Stimulated activated CD4-positive, alpha-beta T cell treated with anti-CD3 and anti-CD28 coated beads, Interleukin-12 subunit alpha, Interleukin-12 subunit beta, amount 100 ng/mL, for 24 hours (primary cell): ENCODE results near the gene RPS6KL1.
"Not testable (repeated sequence)": the region's sequence is repeated elsewhere in the genome, so short reads cannot be mapped to it uniquely, and the experiment has no call there.

ENCODE experiments used
- DNase-seq, 2 experiments: peaks; one replicate each; pipeline ENCODE4 v3.0.0-alpha.2; 2020; ENCODE audit warnings: low read depth in 2 of 2

RPS6KL1 gene

DNA sequence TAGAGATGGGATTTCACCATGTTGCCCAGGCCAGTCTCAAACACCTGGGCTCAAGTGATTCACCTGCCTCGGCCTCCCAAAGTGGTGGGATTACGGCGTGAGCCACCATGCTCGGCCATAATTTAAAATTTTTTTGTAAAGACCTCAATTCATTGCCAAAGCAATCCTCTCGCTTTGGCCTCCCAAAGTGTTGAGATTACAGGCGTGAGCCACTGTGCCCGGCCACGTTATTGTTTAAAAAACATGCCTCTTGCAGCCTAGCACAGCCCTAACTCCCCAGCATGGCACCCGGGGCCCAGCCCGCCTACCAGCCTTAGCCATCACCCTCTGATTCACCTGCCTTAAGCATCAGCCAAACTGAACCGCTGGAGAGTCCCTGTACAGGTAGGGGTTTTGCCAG, 13.1 kb upstream of the RPS6KL1 start:
- no peak for DNase-seq

DNA sequence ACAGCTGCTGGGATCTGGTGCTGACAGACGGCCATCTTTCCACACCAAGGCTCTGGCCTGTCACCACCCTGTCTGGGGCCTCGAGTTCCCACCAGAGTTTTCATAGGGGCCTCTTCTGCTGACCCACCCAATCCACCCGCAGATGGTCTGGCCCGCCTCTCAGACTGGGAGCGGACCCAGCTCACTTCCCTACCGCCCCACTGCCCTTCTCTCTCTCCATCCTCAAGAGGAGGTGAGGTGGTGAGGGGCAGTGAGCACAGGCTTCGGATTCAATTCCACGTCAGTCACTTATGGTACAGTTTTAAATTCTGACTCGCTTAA, 12.3 kb upstream of the RPS6KL1 start:
- DNase-seq: no peak

DNA sequence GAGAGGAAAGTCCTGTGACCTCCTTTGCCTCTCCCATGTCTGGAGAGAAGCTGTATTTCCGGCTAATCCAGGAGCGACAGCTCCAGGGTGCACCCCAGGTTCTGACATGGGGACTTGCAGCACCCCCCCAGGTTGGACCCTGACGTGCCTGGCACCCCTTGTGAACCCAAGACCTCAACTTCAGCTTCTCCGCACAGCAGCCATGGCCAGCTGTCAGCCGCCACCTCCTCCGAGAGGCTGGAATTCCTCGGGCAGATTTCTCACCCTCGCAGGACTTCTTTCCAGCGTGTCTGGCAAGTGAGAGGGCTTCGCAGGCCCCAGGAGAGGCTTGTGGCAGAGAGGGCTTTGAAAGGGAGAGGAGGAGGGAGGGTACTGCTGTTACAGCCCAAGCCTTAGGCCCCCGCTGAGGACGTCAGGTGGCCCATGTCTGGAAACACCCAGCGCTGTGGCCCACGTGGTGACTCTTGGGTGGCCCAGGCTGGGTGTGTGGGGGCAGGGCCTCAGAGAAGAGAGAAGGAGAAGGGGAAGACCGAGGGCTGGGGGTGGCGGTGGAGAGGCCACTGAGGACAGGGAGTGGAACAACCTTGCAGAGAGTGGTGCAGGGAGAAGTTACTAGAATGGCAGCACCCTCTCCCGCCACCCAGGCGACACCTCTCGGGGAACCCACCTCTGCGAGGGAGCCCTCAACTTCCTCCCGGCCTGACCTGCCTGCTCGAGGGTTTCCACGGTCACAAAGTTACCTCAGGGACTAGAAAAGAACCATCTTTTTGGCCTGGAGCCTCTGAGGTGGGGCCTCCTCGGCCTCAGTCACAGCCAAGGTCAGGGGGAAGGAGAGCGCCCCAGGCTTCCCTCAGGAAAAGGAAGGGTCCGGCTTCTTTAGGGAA, 11.7 kb upstream of the RPS6KL1 start:
- DNase-seq: no peak

DNA sequence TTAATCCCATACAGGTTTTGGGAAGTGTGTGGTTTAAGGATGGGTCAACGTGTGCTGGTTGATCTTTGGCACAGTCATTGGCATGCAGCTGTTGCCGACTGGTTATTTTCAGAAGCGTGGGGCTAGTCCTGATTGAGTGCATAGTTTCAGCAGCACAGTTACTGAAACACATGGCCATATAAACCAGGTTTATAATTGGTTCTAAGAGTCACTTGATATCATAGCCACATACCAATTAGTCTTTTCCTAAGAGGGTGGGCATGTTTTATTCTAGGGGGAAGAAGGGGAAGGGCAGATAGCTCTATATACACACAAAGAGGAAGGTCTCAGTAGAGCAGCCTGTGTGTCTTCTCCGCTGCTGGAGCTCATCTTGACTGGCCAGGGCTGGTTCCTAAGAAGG, 11.0 kb upstream of the RPS6KL1 start:
- DNase-seq: no peak

DNA sequence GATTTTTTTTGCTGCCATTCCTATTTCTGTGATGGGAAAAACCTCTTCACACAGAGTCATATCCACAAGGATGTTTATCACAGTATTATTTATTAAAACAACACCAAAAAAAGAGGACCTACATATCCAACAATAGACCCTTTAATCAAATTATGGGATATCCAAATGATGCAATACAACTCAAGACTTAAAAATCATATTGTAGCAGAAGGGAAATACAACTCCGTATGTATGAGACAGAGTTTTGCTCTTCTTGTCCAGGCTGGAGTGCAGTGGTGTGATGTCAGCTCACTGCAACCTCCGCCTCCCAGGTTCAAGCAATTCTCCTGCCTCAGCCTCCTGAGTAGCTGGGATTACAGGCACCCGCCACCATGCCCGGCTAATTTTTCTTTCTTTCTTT, 9.9 kb upstream of the RPS6KL1 start:
- DNase-seq: not testable (repeated sequence)

DNA sequence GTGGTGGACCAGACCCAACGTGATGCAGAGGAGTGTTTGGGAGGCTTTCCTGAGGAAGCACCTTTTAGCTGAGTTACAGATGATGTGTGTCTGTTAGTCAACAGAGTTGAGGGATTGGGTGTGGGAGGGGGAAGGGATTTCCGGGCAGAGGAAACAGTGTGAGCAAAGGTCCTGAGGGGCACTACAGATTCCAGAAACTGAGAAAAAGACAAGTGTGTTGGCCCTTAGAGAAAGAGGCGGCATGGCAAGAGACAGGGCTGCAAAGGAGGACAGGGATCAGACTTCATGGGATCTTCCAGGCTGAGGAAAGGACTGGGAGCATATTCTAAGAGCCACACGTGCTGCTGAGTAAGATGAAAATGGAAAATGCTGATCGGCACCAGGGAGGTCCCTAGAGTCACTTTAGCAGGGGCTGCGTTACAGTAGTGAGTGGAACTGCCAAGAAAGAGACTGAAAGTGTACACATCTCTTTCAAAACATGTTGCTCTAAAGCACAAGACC, 9.4 kb upstream of the RPS6KL1 start:
- no peak for DNase-seq

DNA sequence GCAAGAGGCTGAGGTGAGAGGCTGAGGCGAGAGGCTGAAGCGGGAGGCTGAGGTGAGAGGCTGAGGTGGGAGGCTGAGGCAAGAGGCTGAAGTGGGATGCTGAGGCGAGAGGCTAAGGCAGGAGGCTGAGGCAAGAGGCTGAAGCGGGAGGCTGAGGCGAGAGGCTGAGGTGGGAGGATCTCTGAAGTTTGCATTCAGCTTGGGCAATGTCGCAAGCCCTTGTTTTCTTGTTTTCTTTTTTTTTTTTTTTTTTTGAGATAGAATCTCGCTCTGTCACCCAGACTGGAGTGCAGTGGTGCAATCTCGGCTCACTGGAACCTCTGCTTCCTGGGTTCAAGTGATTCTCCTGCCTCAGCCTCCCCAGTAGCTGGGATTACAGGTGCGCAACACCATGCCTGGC, 8.7 kb upstream of the RPS6KL1 start:
- DNase-seq: not testable (repeated sequence)

DNA sequence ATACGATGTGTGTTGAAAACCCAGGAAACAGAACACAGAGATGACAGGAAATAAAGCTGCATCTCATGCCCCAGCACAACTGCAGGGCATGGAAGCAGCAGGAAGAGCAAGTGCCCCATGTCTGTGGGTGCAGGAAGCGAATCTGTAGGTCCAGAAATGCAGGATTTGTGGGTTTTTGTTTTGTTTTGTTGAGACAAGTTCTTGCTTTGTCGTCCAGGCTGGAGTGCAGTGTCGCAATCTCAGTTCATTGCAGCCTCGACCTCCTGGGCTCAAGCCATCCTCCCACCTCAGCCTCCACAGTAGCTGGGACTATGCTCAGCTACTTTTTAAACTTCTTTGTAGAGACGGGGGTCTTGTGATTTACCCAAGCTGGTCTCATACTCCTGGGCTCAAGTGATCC, 6.2 kb upstream of the RPS6KL1 start:
- no peak for DNase-seq

DNA sequence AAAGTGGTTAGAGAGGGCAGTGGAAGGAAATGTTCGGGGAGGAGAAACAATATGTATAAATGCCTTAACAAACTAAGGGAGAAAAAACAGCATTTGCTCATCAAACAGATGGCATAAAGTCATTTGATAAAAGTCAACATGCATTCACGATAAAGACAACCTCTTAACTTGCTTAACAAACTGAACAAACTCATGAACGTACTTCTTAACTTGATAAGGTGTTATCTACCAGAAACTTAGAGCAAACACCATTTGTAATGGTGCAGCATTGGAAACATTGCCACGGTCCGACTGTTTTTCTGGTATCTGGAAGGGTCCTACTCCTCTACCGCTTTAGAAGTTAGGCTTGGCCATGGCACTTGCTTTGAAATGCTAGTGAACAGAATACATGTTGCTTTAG, 4.2 kb upstream of the RPS6KL1 start:
- DNase-seq: no peak

DNA sequence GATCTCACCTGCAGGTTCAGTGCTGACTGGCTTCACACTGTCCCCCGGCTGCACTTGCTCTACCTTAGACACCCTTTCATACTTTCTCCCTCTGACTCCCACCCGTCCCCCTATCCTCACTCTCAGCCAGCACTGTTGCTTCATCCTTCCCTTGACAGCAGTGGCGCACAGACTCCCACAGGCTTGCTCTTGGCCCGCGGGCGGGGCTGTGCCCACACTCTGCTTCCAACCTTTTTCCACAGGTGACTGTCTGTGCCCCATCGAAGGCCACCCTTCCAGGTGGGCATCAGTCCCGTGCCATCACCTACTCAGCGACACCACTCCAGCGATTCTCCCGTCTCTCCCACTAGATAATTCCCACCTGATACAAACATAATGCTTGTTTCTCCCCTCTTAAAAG, 1.0 kb upstream of the RPS6KL1 start:
- no peak for DNase-seq

DNA sequence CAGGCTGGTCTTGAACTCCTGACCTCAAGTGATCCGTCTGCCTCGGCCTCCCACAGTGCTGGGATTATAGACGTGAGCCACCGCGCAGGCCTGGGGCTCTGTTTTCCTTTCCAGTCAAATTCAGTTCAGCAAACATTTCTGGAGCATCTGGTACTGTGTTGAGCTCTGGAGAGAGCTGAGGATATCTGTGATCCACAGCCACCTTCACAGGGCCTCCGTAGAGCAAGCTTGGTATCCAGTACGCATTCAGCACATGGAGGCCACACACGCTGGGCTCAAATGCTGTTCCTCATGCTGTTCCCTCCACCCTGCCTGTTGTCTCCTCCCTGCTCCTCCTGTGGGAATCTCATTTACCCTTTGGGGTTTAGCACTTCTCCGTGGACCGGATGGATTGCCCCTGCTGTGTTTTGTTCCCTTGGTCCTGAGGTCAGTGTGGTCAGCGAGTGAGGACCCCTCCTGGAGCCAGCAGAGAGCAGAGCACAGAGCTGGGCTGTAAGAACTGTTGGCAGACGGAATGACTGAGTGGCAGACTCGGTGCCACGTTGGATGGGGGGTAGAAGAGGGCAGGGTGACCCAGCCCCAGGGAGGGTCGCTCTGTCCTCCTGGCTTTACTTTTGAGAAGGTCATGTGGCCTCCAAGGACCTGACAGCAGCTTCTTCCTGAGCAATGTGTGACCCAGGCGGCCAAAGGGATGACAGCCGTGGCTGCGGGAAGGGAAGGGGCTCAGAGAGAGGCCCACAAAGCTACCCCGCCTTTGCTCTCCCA, 891 bp downstream of the RPS6KL1 start:
- no peak for DNase-seq

DNA sequence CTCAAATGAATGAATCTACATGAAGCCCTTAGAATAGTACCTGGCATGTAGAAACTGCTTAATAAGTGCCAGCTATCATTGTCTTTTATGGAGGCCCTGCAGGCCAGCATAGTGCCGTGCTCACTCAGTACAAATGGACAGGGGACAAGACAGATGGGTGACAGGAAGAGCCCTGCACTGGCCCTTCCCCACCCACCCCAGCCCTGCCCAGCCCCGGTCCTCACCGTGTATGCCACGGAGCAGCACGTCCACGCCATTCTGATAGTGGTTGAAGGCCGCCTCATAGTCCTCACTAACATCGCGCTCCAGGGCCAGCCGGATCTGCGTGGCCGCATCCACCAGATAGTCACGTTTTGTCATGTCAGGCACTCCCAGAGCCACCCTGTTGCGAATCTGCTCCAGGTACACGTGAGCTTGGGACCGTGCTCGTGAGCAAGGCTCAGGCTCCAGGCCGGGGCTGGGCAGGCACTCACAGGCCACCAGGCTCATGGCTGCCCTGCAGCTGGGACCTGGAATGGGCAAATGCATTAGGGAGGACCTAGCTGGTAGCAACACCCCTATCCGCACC, 1.9 kb downstream of the RPS6KL1 start:
- no peak for DNase-seq

DNA sequence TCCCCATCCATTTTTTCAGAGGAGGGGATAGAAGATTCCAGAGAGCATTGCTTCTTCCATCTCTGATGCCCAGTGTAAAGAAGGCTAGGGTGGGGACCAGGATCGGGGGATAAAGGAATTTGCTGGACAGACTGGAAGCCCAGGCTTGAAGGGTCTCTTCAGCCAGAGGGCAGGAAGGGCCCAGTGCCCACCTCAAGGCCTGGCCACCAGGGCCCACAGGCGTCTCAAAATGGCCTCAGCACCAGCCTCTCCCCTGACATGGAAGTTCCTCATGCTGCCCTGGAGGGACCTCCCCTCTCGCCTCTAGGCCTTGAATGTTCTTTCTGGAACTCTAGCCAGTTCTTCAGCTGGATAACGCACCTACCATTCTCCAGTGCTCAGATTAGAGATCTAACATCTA, 2.8 kb downstream of the RPS6KL1 start:
- no peak for DNase-seq

DNA sequence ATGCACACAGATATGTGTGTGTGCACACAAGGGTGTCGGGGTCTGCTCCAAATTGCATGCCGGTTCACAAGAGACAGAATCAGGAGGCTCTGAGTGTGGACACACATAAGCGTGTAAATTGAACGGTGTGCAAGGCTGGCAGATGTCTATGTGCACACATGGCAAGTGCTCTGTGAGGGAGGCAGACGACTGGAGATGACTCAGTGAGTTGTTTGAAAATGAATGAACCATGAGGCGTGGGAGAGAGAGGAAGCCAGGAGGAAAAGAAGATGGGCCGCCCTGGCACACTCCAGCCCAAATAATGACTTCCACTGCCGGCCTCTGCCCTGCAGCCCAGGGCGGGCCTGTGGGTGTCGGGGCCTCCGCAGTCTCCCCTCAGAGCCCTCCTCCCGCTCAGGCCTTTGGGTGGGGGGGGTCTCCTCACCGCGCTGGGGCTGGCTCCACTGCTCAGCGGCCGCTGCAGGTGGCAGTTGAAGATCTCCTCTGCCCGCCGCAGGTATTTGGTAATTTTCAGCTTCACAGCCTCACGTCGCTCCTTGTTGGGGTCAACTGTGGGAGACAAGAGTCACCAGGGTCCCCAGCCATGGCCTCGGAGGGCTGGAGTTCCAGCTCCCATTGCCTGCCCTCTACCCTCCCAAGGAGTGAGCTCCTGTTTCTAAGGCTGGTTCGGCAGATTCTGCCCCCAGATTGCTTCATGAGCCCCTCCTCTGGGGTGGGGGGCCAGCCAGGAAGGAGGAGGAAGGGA, 3.5 kb downstream of the RPS6KL1 start:
- DNase-seq: no peak

DNA sequence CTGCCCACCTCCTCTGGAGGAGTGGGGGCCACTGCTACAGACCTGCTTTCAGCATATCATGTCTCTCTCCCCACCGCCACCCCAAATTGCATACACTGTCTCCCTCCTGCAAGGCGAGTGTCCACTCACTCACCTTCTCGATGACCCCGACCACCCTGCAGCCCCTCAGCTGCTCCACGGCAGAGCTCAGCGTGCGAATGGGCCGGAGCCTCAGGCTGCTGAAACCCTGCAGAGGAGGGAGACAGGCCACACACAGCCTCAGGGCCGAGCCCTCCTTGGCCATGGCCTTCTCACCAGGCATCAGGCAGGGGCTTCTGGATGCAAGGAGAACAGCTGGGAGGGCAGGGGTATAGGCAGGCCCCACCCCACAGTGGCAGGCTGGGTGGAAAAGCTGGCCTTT, 4.7 kb downstream of the RPS6KL1 start:
- DNase-seq: no peak

DNA sequence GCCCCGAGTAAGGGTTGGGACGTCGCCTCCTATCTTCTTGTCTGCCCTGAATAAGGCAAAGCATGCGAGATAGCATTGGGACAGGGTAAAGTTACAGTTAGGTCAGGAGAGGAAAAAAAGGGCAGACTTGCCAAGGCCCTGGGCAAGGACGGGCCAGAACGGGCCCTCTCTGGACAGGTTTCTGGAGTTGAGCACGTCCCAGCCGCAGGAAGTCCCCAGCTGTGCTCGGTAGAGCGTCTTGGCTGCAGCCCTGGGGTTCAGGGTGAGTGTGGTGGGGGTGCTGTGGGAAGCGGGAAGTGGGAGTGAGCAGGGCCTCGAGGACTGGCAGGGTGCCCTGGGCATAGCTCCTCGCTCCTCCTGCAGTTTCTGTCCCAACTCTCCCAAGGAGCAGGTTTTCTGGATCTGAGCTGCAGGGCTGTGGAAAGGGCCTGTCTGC, 5.4 kb downstream of the RPS6KL1 start:
- no peak for DNase-seq

DNA sequence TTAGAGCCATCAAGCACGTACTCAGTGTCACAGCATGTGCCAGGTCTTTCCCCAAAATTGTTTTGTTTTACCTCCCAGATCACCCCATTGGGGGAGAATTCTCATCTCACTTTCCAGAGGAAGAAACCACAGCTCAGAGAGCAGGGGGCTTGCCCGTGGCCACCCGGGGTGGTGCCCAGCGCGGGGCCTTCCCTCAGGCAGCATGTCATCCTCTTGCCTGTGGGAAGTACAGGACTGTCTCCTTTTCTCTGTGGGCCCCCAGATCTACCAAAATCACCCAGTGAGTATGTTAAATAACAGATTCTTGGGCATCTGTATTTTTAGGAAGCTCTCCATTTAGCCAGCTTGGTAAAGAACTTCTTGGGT, 5.9 kb downstream of the RPS6KL1 start:
- DNase-seq: no peak

DNA sequence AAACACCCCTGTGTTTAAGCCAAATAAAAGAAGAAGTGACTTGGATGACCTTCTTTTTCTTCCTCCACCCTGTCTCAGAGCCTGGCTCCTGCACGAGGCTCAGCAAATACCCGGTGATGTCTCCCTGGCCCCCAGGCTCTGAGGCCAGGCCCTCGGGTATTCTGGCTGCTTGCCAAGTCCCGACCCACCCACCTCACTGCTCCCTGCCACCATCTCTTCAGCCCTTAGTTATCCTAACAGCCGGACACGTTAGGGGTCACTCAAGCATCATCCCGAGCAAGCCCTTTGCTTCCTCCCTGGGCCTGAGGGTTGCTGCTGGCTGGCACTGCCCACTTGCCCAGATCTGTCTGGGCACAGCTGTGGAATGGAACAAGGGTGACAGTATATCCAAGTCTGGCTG, 7.2 kb downstream of the RPS6KL1 start:
- DNase-seq: no peak

DNA sequence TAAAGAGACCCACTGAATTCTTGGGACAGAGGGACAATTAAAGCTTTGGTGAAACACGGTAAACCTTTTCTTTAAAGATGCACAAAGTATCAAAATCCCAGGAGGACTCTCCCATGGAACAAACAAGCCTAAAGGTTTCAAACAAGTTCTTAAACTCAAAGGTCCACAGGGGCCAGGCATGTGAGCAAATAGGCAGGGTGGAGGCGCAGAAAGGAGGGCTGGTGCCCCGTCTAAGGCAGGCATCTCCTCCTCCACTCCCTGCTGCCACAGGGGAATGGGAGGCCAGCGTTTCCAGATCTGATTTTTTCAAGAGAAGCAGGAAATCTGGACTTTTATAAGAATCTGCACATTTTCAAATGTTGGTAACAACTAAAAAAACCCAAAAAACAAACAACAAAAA, 7.6 kb downstream of the RPS6KL1 start:
- DNase-seq: no peak

DNA sequence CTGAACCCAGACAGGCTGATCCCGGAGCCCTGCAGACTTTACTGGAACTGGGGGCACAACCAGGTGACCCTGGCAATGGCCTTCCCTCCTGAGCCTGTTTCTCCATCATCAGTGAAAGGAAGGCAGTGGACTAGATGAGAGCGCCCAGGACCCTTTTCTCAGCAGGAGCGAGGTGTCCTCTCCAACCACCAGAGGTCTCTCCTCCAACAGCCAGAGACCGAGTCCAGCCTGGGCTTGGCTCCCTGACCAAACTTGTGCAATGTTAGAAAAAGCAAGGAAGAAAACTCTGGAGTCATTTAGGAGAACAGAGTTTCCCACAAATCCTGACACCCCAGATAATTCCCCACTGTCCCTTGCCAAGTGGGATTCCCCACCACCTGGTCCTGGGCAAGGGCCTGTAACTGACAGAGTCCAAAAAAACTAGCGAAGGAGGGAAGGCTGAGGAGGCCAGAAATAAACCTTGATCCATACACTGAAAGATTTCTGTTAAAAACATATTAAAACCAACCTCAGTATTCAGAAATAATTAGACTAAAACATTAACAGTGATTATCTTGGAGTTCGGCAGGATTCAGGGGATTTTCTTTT, 9.0 kb downstream of the RPS6KL1 start:
- no peak for DNase-seq

DNA sequence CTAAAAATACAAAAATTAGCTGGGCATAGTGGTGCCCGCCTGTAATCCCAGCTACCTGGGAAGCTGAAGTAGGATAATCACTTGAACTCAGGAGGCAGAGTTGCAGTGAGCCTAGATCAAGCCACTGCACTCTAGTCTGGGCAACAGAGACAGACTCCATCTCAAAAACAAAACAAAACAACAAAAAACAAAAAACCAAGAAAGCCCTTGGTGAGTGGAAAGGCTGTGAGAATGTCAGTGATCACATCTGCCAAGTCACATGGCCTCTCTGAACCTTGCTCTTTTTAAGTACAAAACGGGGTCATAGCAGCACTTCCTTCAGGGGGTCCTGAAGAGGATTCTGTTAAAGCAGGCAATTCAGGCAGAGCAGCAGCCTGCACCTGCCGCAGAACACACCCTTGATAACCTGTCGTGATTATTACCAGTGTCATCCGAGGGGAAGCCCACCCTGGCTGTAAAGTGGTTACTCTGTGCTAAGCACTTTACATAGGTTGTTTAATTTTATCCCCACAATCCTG, 9.6 kb downstream of the RPS6KL1 start:
- DNase-seq: no peak

DNA sequence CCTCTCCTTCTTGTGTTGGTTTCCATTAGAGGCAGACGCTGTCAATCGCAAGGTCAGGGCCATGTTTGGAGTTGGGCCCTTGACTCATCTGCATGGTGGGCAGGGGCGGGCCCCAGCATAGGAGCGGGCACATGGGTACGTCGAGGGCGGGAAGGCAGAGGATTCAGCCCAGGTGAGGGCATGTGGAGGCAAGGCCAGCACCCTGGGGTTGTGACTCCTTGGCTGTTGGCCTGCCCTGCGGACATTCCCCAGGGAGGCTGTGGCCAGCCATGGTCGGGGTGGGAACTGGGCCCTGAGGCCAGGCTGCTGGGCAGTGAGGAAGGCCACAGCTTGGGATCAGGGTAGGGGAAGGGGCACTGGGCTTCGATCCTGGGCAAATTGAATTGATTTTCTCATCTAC, 10.3 kb downstream of the RPS6KL1 start:
- no peak for DNase-seq
